GM19035 (cell line): ENCODE data around the gene GGT5.
"Not testable (repeated sequence)": the region's sequence is repeated elsewhere in the genome, so short reads cannot be mapped to it uniquely, and the experiment has no call there.

Experiments
- ATAC-seq: cut with Tn5 transposase; IDR thresholded peaks from one replicate; pipeline ENCODE4 v1.9.1; 2021; ENCODE audit not compliant: unreplicated experiment

GGT5 gene

GRCh38 chr22:24206460-24207263 lies 38.2 kb downstream of the GGT5 start:
- ATAC-seq = not testable (repeated sequence)

DNA sequence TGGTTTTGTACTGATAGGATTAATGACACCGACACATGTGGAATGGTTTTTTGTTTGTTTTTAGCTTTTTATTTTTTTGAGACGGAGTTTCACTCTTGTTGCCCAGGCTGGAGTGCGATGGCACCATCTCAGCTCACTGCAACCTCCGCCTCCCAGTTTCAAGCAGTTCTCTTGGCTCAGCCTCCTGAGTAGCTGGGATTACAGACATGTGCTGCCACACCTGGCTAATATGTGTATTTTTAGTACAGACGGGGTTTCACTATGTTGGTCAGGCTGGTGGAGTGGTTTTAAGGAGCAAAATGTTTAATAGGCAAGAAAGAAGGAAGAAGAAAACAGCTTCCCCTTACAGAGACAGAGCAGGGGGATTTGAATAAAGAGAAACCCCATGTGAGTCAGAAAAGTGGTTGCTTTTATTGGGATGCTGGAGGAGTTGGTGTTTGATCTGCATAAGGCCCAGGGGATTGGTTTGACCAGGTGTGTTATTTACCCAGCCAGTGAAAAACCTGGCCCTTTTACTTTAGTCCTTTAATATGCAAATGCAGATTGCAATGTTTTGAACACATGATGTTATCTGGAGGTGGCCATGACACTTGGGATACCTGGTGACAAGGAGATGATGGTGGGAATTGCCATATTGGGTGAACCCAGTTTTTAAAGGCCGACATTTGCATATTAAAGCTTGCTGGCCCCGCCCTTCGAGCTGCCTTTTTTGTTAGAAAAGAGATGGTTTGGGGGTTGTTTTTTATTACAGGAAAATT lies 39.3 kb downstream of the GGT5 start:
- no peak for ATAC-seq

- ATAC-seq = not testable (repeated sequence)
Observed at GRCh38 chr22:24203856-24204255, 41.0 kb downstream of the GGT5 start.

DNA sequence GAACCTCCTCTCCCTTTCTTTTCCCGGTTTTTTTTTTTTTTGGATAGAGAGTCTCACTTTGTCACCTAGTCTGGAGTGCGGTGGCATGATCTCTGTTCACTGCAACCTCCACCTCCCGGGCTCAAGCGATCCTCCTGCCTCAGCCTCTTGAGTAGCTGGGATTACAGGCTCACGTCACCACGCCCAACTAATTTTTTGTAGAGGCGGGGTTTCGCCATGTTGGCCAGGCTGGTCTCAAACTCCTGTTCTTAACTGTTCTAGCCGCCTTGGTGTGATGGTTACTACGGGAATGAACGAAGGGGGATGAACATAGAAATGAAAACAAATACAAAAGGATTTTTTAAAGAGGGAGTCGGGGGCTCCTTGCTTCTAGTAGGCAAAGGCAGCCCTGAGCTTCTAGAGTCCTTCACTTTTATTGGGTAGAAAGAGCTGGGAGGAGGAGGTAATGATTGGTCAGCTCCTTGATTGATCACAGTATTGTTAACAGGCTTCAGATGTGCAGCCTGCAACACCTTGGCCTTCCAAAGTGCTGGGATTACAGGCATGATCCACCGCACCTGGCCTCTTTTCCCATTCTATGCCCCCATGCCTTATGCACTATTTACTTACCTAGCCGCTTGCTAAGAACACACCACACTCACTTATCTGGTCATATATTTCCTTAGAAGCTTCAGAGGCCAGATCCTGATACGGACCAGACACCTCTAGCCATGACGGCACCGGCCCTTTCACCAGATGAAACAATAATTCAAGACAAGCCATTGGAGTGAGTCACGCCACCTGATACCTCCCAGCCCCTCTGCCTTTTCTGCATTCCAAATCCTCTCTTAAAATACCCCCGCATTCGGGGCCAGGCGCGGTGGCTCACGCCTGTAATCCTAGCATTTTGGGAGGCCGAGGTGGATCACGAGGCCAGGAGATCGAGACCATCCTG lies 42.9 kb downstream of the GGT5 start:
- no peak for ATAC-seq

- no peak for ATAC-seq
Observed at GRCh38 chr22:24200619-24201212, 44.2 kb downstream of the GGT5 start.

DNA sequence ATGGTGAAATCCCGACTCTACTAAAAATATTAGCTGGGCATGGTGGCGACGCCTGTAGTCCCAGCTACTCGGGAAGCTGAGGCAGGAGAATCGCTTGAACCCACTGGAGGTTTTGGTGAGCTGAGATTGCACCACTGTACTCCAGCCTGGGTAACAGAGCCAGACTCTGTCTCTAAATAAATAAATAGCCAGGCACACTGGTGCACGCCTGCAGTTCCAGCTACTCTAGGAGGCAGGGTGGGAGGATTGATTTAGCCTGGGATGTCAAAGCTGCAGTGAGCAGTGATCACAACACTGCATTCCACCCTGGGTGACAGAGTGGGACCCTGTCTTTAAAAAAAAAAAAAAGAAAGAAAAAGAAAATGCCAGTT lies 46.2 kb downstream of the GGT5 start:
- no peak for ATAC-seq

DNA sequence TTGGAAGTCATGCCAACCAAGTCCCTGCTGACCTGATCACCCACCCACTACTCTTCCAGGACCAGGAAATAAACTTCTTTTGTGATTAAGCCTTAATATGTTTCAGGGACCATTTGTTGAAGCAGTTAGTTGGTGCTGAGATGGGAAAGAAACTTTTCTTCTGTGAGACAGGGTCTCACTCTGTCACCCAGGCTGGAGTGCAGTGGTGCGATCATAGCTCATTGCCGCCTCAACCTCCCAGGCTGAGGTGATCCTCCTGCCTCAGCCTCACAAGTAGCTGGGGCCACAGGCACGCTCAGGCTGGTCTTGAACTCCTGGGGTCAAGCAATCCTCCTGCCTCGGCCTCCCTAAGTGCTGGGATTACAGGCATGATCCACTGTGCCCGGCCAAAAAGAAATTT lies 53.0 kb downstream of the GGT5 start:
- ATAC-seq = no peak

DNA sequence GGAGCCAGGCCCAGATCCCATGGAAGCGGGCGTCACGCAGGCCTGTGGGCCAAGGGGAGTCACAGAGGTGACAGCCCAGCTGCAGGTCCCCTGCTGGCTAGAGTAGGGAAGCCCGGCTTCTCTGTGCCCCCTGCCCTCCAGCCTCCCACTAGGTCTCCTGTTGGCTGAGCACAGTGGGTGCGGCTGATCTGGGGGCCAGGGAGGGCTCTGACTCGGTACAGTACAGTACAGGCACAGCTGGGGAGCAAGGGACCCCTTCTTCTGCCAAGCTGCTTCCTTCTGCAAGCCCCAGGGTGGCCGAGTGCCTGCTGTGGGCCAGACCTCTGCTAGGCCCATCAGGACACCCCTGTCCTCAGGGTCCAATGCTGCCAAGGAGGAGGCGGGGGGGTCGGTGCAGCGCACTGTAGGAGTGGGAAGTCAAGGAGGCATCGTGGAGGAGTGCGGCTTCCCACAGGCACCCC lies 53.5 kb downstream of the GGT5 start:
- ATAC-seq = no peak

DNA sequence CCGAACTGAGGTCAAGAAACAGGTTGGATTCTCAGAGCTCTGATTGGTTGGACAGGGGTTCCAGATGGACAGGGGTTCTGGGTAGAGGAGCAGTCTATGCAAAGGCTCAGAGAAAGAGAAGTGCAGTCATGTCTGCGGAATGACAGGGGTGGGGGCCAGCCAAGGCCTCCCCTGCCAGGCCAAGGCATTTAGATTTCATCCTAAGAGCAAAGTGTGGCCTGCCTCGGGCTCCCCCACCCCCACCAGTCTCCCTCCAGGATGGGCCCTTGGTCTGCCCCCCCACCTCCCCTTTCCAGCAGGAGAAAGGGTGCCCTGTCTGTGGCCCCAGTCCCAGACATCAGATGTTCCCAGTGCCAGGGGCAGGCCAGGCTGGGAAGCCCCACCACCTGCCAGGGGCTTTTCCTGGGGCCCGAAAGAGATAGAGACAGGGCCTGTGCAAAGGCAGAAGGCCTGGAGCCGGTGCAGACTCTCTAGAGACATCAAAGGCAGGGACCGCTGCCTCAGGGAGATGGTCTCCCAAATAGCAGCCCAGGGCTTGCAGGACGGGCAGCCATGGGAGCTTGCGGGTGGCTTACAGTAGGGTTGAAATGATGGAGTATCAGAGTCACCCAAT lies 54.2 kb downstream of the GGT5 start:
- ATAC-seq = no peak

GRCh38 chr22:24190159-24190540 lies 54.7 kb downstream of the GGT5 start:
- ATAC-seq = no peak

GRCh38 chr22:24189249-24190158 lies 55.4 kb downstream of the GGT5 start:
- no peak for ATAC-seq

GRCh38 chr22:24188705-24189248 lies 56.1 kb downstream of the GGT5 start:
- ATAC-seq = no peak

DNA sequence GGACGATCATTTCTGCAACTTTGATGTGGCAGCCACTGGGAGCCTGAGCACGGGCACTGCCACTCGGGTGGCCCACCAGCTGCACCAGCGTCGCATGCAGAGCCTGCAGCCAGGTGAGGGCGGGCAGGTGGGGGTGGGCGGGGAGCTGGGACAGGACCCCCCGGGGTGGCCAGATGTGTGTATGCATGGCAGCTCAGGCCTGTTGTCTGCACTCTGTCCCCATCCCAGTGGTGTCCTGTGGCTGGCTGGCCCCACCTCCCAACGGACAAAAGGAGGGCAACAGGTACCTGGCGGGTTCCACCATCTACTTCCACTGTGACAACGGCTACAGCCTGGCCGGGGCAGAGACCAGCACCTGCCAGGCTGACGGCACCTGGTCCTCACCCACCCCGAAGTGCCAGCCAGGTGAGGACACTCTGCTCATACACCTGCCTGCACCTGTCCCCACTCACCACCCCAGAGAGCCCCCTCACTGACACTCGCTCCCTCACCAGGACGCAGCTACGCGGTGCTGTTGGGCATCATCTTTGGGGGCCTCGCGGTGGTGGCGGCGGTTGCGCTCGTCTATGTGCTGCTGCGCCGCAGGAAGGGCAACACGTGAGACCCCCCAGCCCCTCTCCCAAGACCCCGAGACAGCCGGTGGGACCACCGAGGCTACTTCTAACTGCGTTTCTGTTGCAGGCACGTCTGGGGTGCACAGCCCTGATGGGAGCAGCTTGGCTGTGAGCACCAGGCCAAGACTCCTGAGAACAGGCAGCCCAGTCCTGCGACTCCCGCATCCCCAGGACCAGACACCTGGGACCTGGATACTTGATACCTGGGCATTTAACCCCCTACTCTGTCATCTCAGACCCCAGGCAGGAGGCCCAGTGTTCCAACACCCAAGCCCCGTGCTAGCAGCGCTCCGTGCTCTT lies 56.9 kb downstream of the GGT5 start:
- no peak for ATAC-seq

GRCh38 chr22:24186892-24187670 lies 57.8 kb downstream of the GGT5 start:
- no peak for ATAC-seq

GRCh38 chr22:24186352-24186740 lies 58.5 kb downstream of the GGT5 start:
- ATAC-seq = no peak

DNA sequence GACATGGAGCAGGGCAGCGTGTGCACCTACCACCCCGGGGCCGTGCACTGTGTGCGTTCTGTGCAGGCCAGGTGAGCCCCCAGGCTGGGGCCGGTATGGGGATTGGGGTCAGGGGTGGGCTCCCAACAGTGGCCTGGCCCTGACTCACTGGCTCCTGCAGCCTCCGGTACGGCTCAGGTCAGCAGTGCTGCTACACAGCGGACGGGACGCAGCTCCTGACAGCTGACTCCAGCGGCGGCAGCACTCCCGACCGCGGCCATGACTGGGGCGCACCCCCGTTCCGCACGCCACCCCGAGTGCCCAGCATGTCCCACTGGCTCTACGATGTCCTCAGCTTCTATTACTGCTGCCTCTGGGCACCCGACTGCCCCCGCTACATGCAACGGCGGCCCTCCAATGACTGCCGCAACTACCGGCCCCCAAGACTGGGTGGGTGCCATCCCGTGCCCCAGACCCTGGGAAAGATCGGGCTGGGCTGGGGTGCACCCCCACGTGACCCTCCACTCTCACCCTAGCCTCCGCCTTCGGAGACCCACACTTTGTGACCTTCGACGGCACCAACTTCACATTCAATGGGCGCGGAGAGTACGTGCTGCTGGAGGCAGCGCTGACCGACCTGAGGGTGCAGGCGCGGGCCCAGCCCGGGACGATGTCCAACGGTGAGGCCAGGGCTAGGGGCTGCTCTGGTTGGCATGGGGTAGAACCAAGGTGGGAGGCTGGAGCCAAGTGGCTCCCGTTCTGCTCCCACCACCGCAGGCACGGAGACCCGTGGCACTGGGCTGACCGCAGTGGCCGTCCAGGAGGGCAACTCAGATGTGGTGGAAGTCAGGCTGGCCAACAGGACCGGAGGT lies 59.2 kb downstream of the GGT5 start:
- no peak for ATAC-seq
